Inflammatory macrophage (primary cell): ENCODE data around the gene LTF.

Experiments
- DNase-seq, 2 donors: peaks; one replicate each; pipeline ENCODE4 v3.0.0-alpha.2; 2020 to 2022

The LTF gene

DNA sequence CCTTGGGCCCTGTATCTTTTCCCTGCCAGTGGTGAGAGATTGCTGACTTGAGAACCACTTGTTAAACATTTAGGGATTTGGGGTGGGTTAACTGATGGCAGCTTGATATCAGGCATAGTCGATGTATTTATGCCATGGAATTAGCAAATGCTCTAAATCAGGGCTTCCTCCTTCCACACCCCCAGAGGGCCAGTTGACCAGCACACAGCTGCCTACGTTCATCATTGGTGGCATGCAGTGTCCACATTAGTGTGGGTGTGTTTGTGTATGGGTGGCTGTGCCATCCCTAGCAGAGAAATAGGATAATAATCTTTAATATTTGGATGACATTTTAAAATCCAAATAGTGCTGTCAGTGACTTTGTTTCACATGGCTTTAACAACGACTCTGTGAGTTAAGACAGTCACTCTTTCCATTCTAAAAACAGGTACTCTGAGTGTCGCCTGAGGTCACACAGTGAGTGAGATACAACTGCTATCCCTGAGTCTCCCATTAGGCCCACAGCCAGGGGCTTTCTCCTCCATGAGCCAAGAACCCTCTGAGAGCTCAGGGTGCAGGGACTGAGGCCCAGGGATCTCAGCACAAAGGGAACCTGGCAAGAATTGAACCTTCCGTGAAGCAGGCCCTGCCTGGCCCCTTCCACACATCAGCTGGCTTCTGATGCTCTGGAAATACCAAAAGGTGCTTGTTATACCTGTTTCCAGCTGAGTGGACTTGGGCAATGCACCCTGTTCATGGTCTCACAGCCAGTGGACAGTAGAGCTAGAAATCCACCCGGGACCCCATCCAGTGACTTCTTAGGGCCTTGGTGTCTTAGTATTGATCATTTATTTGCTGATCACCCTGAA lies 4.3 kb upstream of the LTF start:
- DNase-seq: peak; percentile 28 to 54

DNA sequence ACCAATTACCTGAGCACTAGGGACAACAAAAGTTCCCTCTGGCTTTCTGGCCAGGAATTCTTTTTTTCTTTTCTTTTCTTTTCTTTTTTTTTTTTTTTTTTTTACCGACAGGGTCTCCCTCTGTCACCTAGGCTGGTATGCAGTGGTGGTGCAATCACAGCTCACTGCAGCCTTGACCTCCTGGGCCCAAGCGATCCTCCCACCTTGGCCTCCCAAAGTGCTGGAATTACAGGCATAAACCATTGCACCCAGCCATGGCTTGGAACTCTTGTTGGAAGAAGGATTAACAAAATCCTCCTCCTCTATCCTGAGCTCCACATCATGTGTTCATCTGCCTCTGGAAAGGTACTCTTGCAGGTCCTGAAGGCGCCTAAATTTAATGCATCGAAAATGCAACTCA lies 2.9 kb upstream of the LTF start:
- no peak for DNase-seq

GRCh38 chr3:46466871-46467403 lies 2.2 kb upstream of the LTF start:
- no peak for DNase-seq

- no peak for DNase-seq
Observed at GRCh38 chr3:46466273-46466672, 1.6 kb upstream of the LTF start.

DNA sequence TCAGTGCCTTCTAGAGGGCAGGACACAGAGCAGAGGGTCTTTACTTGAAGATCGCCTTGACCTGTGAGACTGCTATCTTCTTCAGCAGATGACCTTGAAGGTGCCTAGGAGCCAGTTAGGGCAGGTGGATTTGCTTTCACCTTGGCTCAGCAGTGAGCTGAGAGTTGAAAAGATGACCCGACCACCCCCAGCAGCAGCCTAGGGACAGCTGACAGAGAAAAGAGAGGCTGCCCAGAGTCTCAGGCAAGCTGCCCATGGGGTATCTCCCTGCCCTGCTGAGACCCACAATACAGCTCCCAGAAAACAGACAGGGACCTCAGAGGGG lies 453 bp upstream of the LTF start:
- no peak for DNase-seq

GRCh38 chr3:46463868-46464241 lies 850 bp downstream of the LTF start:
- no peak for DNase-seq

- DNase-seq: no peak
Observed at GRCh38 chr3:46463120-46463867, 1.4 kb downstream of the LTF start.

DNA sequence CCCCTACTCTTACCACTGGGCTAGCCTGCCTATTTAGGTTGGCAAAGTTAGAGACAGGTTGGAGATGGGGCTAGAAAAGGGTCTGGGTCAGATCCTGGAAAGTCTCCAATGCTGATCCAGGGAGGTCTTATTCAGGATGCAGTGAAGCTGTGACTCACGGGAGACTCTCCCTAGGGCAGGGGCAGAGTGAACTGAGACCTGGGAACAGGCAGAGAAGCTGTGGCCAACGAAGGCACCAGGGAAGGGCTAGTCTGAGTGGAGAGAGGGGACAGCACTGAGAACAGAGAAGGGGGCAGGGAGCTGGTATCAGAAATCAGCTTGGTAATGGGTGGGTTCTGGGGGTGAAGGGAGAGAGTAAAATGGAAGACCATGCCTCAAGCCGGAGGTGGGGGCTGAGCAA lies 2.2 kb downstream of the LTF start:
- DNase-seq: no peak

DNA sequence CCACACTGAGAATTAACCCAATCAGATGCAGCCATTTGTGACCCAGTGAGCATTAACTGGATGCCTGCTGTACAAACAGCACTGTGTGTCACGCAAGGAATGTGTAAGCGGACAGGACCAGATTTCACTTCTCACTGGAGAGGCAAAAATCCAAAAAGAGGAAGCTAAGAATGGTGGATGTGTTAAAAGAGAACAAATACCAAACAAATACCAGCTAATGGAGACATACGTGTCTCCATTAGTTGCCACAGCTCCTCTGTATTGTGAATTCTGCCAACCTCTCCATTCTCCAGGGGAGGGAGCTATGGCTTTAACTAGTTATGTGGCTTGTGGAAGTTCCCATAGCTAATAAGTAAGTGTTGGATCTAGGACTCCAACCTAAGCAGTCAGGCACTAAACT lies 2.6 kb downstream of the LTF start:
- peak; percentile 53 to 65 for DNase-seq

DNA sequence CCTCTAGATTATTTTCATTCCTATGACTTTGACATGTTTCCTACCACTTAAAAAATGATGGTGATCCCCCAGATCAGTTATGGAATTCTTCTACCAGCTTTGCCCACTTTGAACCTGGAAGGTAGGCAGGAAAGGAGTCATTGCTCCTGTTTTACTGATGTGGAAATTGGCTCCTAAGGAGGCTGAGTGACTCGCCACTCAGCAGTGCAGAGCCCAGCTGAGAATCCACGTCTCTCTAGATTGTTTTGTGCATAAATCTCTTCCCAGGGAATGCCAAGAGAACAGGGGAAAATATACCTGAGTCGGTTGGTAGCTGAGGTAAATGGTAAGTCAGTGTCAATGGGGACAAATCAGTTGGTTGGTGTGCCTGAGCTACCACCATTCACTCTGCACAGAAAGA lies 4.7 kb downstream of the LTF start:
- no peak for DNase-seq

DNA sequence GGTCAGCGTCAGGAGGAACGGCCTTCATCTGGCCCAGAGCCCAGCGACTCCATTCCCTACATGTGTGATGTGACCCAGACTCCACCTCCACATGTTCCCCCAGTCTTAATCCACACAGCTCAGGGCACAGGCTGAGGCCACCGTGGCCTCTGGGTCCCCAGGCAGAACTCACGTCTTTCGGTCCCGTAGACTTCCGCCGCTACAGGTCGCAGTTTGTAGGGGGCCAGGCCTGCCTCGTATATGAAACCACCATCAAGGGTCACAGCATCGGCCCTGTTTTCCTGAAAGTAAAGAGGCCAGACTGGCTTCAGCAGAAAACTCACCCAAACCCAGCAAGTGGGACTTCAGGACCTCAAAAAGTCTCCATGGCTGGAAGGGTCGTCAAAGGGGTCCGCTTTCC lies 8.6 kb downstream of the LTF start:
- no peak for DNase-seq

DNA sequence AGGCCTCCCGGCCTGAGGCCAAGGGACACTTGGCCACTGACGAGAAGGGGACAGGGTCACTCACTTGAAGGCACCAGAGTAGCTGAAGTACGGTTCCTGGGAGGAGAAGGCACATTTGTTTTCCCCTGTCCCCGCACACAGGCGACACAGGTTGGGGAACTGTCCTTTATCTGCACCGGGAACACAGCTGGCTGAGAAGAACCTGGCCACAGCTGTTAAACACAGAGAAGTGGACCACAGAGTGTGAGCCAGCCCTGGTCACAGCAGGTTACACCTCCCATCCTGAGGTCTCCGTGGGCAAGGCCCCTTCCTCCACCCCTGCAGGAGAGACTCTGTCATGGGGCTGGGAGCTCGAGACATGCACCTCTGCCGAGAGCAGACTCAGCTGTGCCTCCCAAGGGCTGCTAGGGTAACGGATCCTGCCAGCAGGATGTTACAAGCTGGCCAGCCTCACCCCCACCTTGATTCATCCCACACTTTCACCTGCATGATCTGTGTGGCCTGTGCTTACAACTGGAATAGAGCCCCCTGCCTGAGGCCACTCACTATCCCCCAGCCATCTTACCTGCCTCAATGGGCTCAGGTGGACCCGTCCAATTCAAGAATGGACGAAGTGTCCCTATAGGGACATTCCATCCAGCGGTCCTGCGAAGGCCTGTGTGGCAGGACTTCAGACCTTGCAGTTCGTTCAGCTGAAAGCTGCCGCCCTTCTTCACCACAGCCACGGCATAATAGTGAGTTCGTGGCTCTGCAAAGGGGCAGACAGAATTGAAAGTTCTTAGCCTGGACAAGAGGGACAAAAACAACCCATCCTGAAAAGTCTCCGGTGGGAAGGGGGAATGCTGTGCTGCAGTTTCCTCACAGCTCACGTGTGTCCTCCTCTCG lies 9.2 kb downstream of the LTF start:
- no peak for DNase-seq

GRCh38 chr3:46454606-46455005 lies 10.1 kb downstream of the LTF start:
- no peak for DNase-seq

- DNase-seq: no peak
Observed at GRCh38 chr3:46454209-46454595, 10.5 kb downstream of the LTF start.

GRCh38 chr3:46453526-46454208 lies 11.0 kb downstream of the LTF start:
- no peak for DNase-seq

GRCh38 chr3:46449755-46450552 lies 14.8 kb downstream of the LTF start:
- DNase-seq: peak in 1 of 2 donors; percentile 19

- no peak for DNase-seq
Observed at GRCh38 chr3:46448721-46449120, 16.0 kb downstream of the LTF start.

GRCh38 chr3:46447228-46447985 lies 17.3 kb downstream of the LTF start:
- peak; percentile 68 to 70 for DNase-seq

GRCh38 chr3:46442576-46443530 lies 21.9 kb downstream of the LTF start:
- peak; percentile 69 to 87 for DNase-seq
